ENCODE data around the gene COASY. TPM values are rescaled to one million over a fixed set of nuclear protein-coding genes. Genes with fewer than 3 reads are reported as not detected.

COASY gene
- total RNA-seq, 1 donor, result 13.4 TPM

GRCh38 chr17:42530952-42531454 is 30.9 kb upstream of the COASY start:
- DNase-seq (ENCODE audit: insufficient read length, low spot score, missing footprints), result no peak
- no peaks in the 10 kb centered on the region for H3K9me3 ChIP-seq (ENCODE audit: low read depth, low read length)
- no peak overlapping the region for H3K27ac ChIP-seq (ENCODE audit: low read depth, low read length)
- H4K20me1 ChIP-seq (ENCODE audit: insufficient read depth, low read length), result no peaks in the 10 kb centered on the region
- H3K4me2 ChIP-seq (ENCODE audit: insufficient read depth, low read length), result no peak overlapping the region
- H3K79me2 ChIP-seq (ENCODE audit: insufficient read depth, low read length), result peaks cover 3% of the 10 kb centered on the region
- no peaks in the 10 kb centered on the region for H3K27me3 ChIP-seq (ENCODE audit: insufficient read depth, low read length)
- H3K4me1 ChIP-seq (ENCODE audit: insufficient read depth, low read length), result peaks cover 20% of the 10 kb centered on the region
- no peak for TF ChIP-seq CTCF (IDR thresholded peaks at IDR 0.05; ENCODE audit: extremely low read depth, low read depth, low read length)
- H2AFZ ChIP-seq (ENCODE audit: low read length), result no peak overlapping the region
- no peak overlapping the region for H3K4me3 ChIP-seq (ENCODE audit: insufficient read depth, low read length)
- H3K36me3 ChIP-seq (ENCODE audit: insufficient read depth, low read length), result no peaks in the 10 kb centered on the region

DNA sequence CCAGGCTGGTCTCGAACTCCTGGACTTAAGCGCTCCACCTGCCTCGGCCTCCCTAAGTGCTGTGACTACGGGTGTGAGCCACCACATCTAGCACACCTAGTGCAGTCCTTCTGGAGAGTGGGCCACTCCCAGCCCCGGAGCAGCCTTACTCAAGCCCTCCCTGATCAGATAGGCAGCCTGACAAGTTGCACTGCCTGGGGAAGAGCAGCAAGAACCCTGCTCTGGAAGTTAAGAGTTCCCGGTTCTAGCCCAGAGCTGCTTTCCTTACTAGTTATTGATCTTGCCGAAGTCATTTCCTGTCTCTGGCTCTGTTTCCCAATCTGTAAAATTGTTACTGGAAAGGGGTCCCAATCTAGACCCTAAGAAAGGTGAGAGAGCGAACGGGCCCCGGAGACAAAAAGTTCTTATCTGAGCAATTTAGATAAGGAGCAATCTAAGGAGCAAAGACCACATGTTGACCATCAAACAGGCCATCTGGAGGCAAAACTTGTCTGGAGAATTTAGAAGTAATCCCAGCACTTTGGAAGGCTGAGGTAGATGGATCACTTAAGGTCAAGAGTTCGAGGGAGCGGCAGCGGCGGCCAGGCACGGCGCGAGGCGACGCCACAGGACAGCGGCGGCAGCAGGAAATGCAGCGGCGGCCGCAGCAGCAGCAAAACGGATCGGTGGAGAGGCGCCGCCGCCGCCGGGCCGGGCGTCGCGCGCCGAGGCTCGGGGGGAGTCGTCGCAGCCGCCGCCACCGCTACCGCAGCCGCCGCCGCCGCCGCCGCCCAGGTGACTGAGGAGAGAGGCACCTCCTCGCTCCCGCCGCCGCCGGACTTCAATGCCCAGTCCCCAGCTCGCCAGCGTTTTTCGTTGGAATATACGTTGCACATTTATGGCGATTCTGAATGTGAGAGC is 30.2 kb upstream of the COASY start:
- peak; percentile 28 for TF ChIP-seq CTCF (IDR thresholded peaks at IDR 0.05; ENCODE audit: extremely low read depth, low read depth, low read length)
- H3K79me2 ChIP-seq (ENCODE audit: insufficient read depth, low read length), result peaks cover 7% of the 10 kb centered on the region
- peak; percentile 92 for DNase-seq (ENCODE audit: insufficient read length, low spot score, missing footprints)

GRCh38 chr17:42535155-42536047 is 26.5 kb upstream of the COASY start:
- H3K27me3 ChIP-seq (ENCODE audit: insufficient read depth, low read length), result no peaks in the 10 kb centered on the region
- peak overlapping the region; percentile 72 for H2AFZ ChIP-seq (ENCODE audit: low read length)
- no peak for TF ChIP-seq CTCF (IDR thresholded peaks at IDR 0.05; ENCODE audit: extremely low read depth, low read depth, low read length)
- peaks cover 25% of the 10 kb centered on the region for H3K79me2 ChIP-seq (ENCODE audit: insufficient read depth, low read length)
- H3K36me3 ChIP-seq (ENCODE audit: insufficient read depth, low read length), result peaks cover 13% of the 10 kb centered on the region
- peaks cover 17% of the 10 kb centered on the region for H3K4me1 ChIP-seq (ENCODE audit: insufficient read depth, low read length)
- H3K4me3 ChIP-seq (ENCODE audit: insufficient read depth, low read length), result peak overlapping the region; percentile 88
- H3K4me2 ChIP-seq (ENCODE audit: insufficient read depth, low read length), result peak overlapping the region; percentile 99
- H3K27ac ChIP-seq (ENCODE audit: low read depth, low read length), result peak overlapping the region; percentile 77
- DNase-seq (ENCODE audit: insufficient read length, low spot score, missing footprints), result peak; percentile 11
- no peaks in the 10 kb centered on the region for H3K9me3 ChIP-seq (ENCODE audit: low read depth, low read length)
- H4K20me1 ChIP-seq (ENCODE audit: insufficient read depth, low read length), result peaks cover 10% of the 10 kb centered on the region

More for the DNA sequence above, 30.2 kb upstream of the COASY start:
- Histone ChIP-seq H3K36me3 (ENCODE audit: insufficient read depth, low read length) (no peaks in the 10 kb centered on the region), H4K20me1 (ENCODE audit: insufficient read depth, low read length) (no peaks in the 10 kb centered on the region), H3K4me3 (ENCODE audit: insufficient read depth, low read length) (peak overlapping the region; percentile 75), H2AFZ (ENCODE audit: low read length) (peak overlapping the region; percentile 70), H3K27me3 (ENCODE audit: insufficient read depth, low read length) (no peaks in the 10 kb centered on the region), H3K4me1 (ENCODE audit: insufficient read depth, low read length) (peaks cover 16% of the 10 kb centered on the region), H3K9me3 (ENCODE audit: low read depth, low read length) (no peaks in the 10 kb centered on the region), H3K4me2 (ENCODE audit: insufficient read depth, low read length) (peak overlapping the region; percentile 85), H3K27ac (ENCODE audit: low read depth, low read length) (peak overlapping the region; percentile 25)

Measured in osteoblast (primary cell).